ENCODE data around the gene CHD8. TPM values are rescaled to one million over a fixed set of nuclear protein-coding genes. Genes with fewer than 3 reads are reported as not detected.

CHD8 gene
- total and polyA plus RNA-seq, 10 of the 15 experiments (the other 5 are each of a cell fraction or from before 2014, with no cell fraction given): 20.2 to 79.5 (median 35.5) TPM

- no peak for FAIRE-seq
- DNase-seq (ENCODE audit: low read depth, low spot score): no peak
- Histone ChIP-seq H3K36me3 (ENCODE audit: control insufficient read depth in 2 of 2, insufficient read depth in 2 of 2, low read length in 1 of 2) (peaks cover 13 to 55% of the 10 kb centered on the region in 2 experiments), H2AFZ (ENCODE audit: control insufficient read depth, low read depth, low read length) (no peak overlapping the region), H3K27me3 (replicated peaks in 1 of 2; ENCODE audit: control insufficient read depth in 2 of 2, insufficient read depth in 2 of 2, low read length in 1 of 2) (no peaks in the 10 kb centered on the region), H3K27ac (ENCODE audit: control insufficient read depth, insufficient read depth) (no peak overlapping the region), H4K20me1 (ENCODE audit: control insufficient read depth, insufficient read depth) (no peaks in the 10 kb centered on the region), H3K4me2 (ENCODE audit: control insufficient read depth, insufficient read depth) (no peak overlapping the region), H3K4me3 (no peak overlapping the region), H3K4me1 (ENCODE audit: control insufficient read depth, insufficient read depth, low read length) (no peaks in the 10 kb centered on the region), H3K79me2 (ENCODE audit: control insufficient read depth, insufficient read depth, low read length) (no peaks in the 10 kb centered on the region), H3K9ac (ENCODE audit: control insufficient read depth, insufficient read depth, low read length) (no peak overlapping the region), H3K9me3 (replicated peaks; ENCODE audit: control insufficient read depth, insufficient read depth, low read length) (no peaks in the 10 kb centered on the region)
- TF ChIP-seq NFXL1 (IDR thresholded peaks at IDR 0.05; ENCODE audit: borderline replicate concordance): no peak
- TF ChIP-seq SRF (IDR thresholded peaks at IDR 0.05; ENCODE audit: low read depth in 2 of 2, low read length in 2 of 2): no peak
- TF ChIP-seq POLR2AphosphoS5 (IDR thresholded peaks at IDR 0.05; ENCODE audit: low read length): no peak
- TF ChIP-seq ATF2 (IDR thresholded peaks at IDR 0.05; ENCODE audit: low read length): no peak
- TF ChIP-seq ZNF592 (IDR thresholded peaks at IDR 0.05): no peak
- no peak for TF ChIP-seq ZNF622 (IDR thresholded peaks at IDR 0.05)
- no peak for TF ChIP-seq NR2F1 (conservative IDR thresholded peaks at IDR 0.05)
- WGBS (ENCODE audit: insufficient coverage, insufficient replicate concordance, low lambda C conversion rate, missing lambda C conversion rate): 100% methylated on average over 3 of the region's 3 CpGs
- ChIA-PET RAD21 (ENCODE audit: unreplicated experiment) (no interaction called here), CTCF (interaction anchor here (0.7 kb wide), 1 partner anchor 223 kb away, joined by 3 read pairs; no protein-coding TSS in a partner anchor), SMC1A (ENCODE audit: uncharacterized antibody, unreplicated experiment) (interaction anchor here (0.8 to 1.3 kb wide), 2 partner anchors 23 to 41 kb away, joined by 3 to 4 read pairs; no protein-coding TSS in a partner anchor), POLR2A (no interaction called here)
- intact Hi-C loops (cut with micrococcal nuclease; ENCODE audit: unreplicated experiment): no loop called here
- TSS peak; percentile 52 for BruUV-seq (replicated peaks)
- no peak for ATAC-seq
- in situ Hi-C loops (cut with MboI): no loop called here
Measured at GRCh38 chr14:21408147-21408546, 47.8 kb downstream of the CHD8 start.

Data from GM12878 (cell line).